Brain microvascular endothelial cell (primary cell): ENCODE data around the gene SUPT6H.

Experiments
- DNase-seq: peaks from one replicate; pipeline ENCODE4 v3.0.0-alpha.2; 2020
- H3K27ac ChIP-seq: fragments of 250-450 bp; sonication (Bioruptor Pico); 2 replicates; pipeline ENCODE4 v1.5.1; 2020; ENCODE audit warnings: mild to moderate bottlenecking, moderate library complexity
- H3K27me3 ChIP-seq: fragments of 250-450 bp; sonication (Bioruptor Pico); replicated peaks from 2 replicates; pipeline ENCODE4 v1.5.1; 2020; ENCODE audit warnings: mild to moderate bottlenecking
- H3K36me3 ChIP-seq: fragments of 250-450 bp; sonication (Bioruptor Pico); replicated peaks from 2 replicates; pipeline ENCODE4 v1.5.1; 2020; ENCODE audit warnings: mild to moderate bottlenecking
- H3K4me3 ChIP-seq: 2 replicates; pipeline ENCODE4 v1.5.1; 2011; ENCODE audit warnings: low read depth, mild to moderate bottlenecking, control low read depth, low read length, moderate library complexity
- in situ Hi-C: cut with HindIII; loops from 2 replicates; pipeline ENCODE4 v1.10.0; 2017; ENCODE audit warnings: low sequenced_read_pairs, low pct_ligation_motif_present
- TF ChIP-seq, protein P1 (sequence below): IDR thresholded peaks from 2 replicates; pipeline ENCODE4 v1.5.1; 2011; ENCODE audit warnings: low read depth, mild to moderate bottlenecking, moderate library complexity, low read length, control low read depth, inconsistent platforms; ENCODE audit errors: missing control alignments

SUPT6H gene

DNA sequence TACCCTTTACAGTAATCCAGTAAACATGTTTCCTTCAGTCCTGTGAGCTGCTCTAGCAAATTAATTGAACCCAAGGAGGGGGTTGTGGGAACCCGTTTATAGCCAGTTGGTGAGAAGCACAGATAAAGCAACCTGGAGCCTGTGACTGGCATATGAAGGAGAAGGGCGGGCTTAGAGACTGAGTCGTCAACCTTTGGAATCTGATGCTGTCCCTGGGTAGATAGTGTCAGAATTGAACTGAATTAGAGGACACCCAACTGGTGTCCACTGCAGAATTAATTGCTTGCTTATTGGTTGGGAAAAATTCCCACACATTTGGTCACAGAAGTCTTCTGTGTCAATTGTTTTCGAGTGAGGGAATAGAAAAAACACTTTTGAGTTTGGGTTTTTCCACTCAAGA, 35.2 kb upstream of the SUPT6H start:
- Histone ChIP-seq H3K4me3 (no peak overlapping the region), H3K27me3 (no peaks in the 10 kb centered on the region), H3K27ac (no peak overlapping the region), H3K36me3 (peaks cover 73% of the 10 kb centered on the region)
- in situ Hi-C loops, result no loop called here
- TF ChIP-seq, protein P1, sequence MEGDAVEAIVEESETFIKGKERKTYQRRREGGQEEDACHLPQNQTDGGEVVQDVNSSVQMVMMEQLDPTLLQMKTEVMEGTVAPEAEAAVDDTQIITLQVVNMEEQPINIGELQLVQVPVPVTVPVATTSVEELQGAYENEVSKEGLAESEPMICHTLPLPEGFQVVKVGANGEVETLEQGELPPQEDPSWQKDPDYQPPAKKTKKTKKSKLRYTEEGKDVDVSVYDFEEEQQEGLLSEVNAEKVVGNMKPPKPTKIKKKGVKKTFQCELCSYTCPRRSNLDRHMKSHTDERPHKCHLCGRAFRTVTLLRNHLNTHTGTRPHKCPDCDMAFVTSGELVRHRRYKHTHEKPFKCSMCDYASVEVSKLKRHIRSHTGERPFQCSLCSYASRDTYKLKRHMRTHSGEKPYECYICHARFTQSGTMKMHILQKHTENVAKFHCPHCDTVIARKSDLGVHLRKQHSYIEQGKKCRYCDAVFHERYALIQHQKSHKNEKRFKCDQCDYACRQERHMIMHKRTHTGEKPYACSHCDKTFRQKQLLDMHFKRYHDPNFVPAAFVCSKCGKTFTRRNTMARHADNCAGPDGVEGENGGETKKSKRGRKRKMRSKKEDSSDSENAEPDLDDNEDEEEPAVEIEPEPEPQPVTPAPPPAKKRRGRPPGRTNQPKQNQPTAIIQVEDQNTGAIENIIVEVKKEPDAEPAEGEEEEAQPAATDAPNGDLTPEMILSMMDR, result no peak
- DNase-seq, result no peak

DNA sequence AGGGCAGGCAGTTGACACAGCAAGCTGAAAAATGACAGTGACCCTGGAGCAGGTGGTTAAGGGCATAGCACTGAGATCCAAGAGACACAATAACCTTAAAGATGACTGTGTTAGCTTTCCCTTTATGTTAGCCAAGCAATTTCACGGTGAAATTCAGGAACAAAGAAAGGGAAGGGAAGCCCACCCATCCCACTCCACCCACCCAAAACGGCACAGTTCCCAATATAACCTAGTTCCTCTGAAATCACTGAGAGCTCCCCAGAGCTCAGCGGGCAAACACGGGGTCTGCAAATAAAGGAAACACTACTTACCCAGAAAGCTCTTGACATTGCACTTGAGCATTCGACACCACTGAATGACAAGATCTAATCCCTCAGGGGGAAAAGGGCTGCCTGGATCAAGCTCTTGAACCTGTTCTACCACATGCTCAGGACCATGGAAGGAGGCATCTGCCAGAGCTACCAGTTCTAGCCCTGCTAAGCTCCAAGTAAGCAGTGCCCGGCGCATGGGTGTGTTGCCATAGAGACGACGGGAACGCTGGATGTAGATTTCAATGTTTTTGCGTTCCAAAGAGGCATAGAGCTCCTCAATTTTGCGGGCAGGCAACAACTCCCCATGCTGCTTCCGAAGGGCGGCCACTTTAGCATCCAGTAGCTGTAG, 27.7 kb upstream of the SUPT6H start:
- DNase-seq, result no peak
- TF ChIP-seq, protein P1, result no peak
- Histone ChIP-seq H3K4me3 (no peak overlapping the region), H3K36me3 (peaks cover 88% of the 10 kb centered on the region), H3K27ac (no peak overlapping the region), H3K27me3 (no peaks in the 10 kb centered on the region)
- in situ Hi-C loops, result no loop called here

DNA sequence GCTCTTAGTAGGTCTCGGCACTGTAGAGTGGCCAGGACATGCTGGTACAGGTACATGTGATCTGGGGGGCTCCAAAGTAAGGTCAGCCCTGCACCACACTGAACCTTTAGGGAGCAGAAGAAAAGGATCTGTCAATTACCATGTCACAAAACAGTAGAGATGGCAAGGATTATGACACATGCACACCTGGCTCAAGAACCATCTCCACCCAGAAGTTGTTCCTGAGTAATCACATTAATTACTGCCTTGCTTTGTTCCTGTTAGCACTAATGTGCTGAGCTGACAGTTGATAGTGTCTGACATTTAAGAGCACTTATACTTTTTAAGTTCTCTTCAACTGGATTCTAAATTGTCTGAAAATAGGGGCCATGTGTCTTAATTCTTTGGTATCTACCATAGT, 26.5 kb upstream of the SUPT6H start:
- no peak overlapping the region for H3K27ac ChIP-seq

DNA sequence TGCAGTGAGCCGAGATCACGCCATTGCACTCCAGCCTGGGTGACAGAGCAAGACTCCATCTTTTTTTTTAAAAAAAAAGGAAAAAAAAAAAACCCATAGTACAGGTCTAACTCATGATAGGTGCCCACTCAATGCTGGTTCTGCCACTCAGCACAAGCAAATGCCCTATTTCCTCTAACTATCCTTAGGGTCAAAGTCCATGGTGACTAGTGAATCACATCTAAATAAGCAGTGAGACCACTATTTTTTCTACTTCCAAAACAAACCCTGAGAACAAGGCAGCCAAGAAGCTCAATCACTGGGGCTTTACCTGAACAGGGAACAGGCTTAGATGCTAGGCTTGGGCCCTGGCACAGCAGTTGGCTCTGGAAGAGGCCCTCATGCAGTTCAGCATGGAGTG, 20.4 kb upstream of the SUPT6H start:
- no peak for DNase-seq
- TF ChIP-seq, protein P1, result no peak
- no peak overlapping the region for H3K27ac ChIP-seq
- in situ Hi-C loops, result no loop called here
- H3K4me3 ChIP-seq, result no peak overlapping the region
- H3K27me3 ChIP-seq, result no peaks in the 10 kb centered on the region
- peaks cover 66% of the 10 kb centered on the region for H3K36me3 ChIP-seq

More for the DNA sequence above, 26.5 kb upstream of the SUPT6H start:
- Histone ChIP-seq H3K4me3 (no peak overlapping the region), H3K27me3 (no peaks in the 10 kb centered on the region), H3K36me3 (peaks cover 90% of the 10 kb centered on the region)
- TF ChIP-seq, protein P1, result no peak
- no peak for DNase-seq
- in situ Hi-C loops, result no loop called here

DNA sequence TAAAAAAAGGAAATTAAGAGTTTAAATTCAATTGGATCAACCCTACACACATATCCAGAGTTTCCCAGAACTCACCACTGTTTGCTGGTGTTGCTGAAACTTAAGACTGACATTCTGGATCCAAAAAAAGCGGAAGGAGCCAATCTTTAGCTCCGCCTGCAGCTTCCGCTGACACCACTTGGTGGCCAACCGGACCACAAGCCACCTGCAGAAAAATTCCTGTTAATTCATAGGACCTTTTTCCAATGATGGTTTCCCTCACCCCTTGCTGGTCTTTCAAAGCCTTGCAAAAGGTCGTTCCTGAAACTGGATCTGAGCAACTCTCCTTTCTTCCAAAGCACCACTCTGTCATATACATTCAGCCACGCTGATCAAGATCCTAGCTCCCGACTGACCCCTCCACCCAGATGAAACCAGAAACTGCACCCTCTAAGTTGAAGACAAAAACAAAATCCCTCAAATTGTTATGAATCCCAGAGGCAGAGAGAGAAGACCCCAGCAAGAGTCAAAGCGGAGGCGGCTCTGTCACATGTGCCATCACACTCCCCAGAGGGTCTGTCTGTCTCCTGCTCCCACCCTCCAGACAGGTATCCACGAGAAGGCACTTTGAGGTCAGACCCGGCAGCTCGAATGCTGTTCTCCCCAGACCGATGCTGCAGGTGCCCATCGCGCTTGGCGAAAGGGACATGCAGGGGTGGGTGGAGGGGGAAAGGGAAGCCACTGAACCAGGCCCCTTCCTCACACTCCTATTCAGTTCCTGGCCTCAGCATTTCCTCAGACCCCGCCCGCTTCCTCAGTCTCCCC, 17.8 kb upstream of the SUPT6H start:
- TF ChIP-seq, protein P1, result peak; percentile 73
- Histone ChIP-seq H3K36me3 (peaks cover 42% of the 10 kb centered on the region), H3K4me3 (peak overlapping the region; percentile 85), H3K27ac (no peak overlapping the region), H3K27me3 (no peaks in the 10 kb centered on the region)
- in situ Hi-C loops, result no loop called here
- peak; percentile 53 for DNase-seq
